Rectal smooth muscle tissue (tissue), 1 donor: ENCODE data around the gene HAUS7.
"Not testable (repeated sequence)": the region's sequence is repeated elsewhere in the genome, so short reads cannot be mapped to it uniquely, and the experiment has no call there.

ENCODE experiments used
- H3K27ac ChIP-seq: one replicate; pipeline ENCODE4 v1.7.0; 2013; ENCODE audit warnings: low read depth, low read length, inconsistent platforms
- H3K27me3 ChIP-seq: one replicate; pipeline ENCODE4 v1.7.0; 2013; ENCODE audit warnings: low read length; ENCODE audit not compliant: control insufficient read depth, insufficient read depth
- H3K36me3 ChIP-seq: one replicate; pipeline ENCODE4 v1.7.0; 2013; ENCODE audit warnings: low read length; ENCODE audit not compliant: control insufficient read depth, insufficient read depth
- H3K4me1 ChIP-seq: one replicate; pipeline ENCODE4 v1.7.0; 2013; ENCODE audit warnings: low read length; ENCODE audit not compliant: control insufficient read depth, insufficient read depth
- H3K4me3 ChIP-seq: one replicate; pipeline ENCODE4 v1.7.0; 2013; ENCODE audit warnings: low read length
- H3K9ac ChIP-seq: one replicate; pipeline ENCODE4 v1.7.0; 2013; ENCODE audit warnings: low read length

The HAUS7 gene

GRCh38 chrX:153406011-153406410 lies 64.4 kb downstream of the HAUS7 start:
- no peaks in the 10 kb centered on the region for H3K36me3 ChIP-seq
- no peaks in the 10 kb centered on the region for H3K4me1 ChIP-seq
- no peak overlapping the region for H3K4me3 ChIP-seq
- peaks cover 2% of the 10 kb centered on the region for H3K27me3 ChIP-seq
- no peak overlapping the region for H3K9ac ChIP-seq
- no peak overlapping the region for H3K27ac ChIP-seq

GRCh38 chrX:153405426-153405825 lies 65.0 kb downstream of the HAUS7 start:
- no peaks in the 10 kb centered on the region for H3K36me3 ChIP-seq
- no peak overlapping the region for H3K4me3 ChIP-seq
- H3K4me1 ChIP-seq = no peaks in the 10 kb centered on the region
- H3K27me3 ChIP-seq = peaks cover 2% of the 10 kb centered on the region
- H3K9ac ChIP-seq = no peak overlapping the region
- no peak overlapping the region for H3K27ac ChIP-seq

- not testable (repeated sequence) for H3K27ac ChIP-seq, H3K27me3 ChIP-seq, H3K4me1 ChIP-seq, H3K9ac ChIP-seq, H3K4me3 ChIP-seq, H3K36me3 ChIP-seq
Measured at GRCh38 chrX:153404333-153404732, 66.0 kb downstream of the HAUS7 start.

GRCh38 chrX:153401133-153401764 lies 69.1 kb downstream of the HAUS7 start, which contains the start of gene PNMA6E:
Gene PNMA6E (minus strand): TSS chrX:153401350. CDS start chrX:153398849, 2,501 bp downstream.
- no peak within 1 kb of the TSS for H3K4me3 ChIP-seq
- no peak within 1 kb of the TSS for H3K27ac ChIP-seq
- H3K36me3 ChIP-seq = no peaks in the 10 kb centered on the region
- peaks cover 2% of the 10 kb centered on the region for H3K27me3 ChIP-seq
- no peak within 1 kb of the TSS for H3K9ac ChIP-seq
- no peaks in the 10 kb centered on the region for H3K4me1 ChIP-seq

- H3K9ac ChIP-seq = no peak overlapping the region
- H3K36me3 ChIP-seq = no peaks in the 10 kb centered on the region
- H3K4me1 ChIP-seq = no peaks in the 10 kb centered on the region
- peaks cover 2% of the 10 kb centered on the region for H3K27me3 ChIP-seq
- no peak overlapping the region for H3K4me3 ChIP-seq
- H3K27ac ChIP-seq = no peak overlapping the region
Measured at GRCh38 chrX:153400146-153401132, 69.9 kb downstream of the HAUS7 start.

- Histone ChIP-seq H3K27me3 (no peaks in the 10 kb centered on the region), H3K27ac (no peak overlapping the region), H3K4me1 (no peaks in the 10 kb centered on the region), H3K9ac (no peak overlapping the region), H3K36me3 (no peaks in the 10 kb centered on the region), H3K4me3 (no peak overlapping the region)
Measured at GRCh38 chrX:153398275-153398960, 72.0 kb downstream of the HAUS7 start.
